OCI-LY3 (cell line): ENCODE data around the gene DENND1A.

Source experiments
- EZH2phosphoT487 ChIP-seq: fragments of 200-600 bp; shearing (Covaris generic); IDR thresholded peaks from 2 replicates; pipeline ENCODE4 v1.6.1; 2018; ENCODE audit warnings: antibody characterized with exemption, mixed run types, low read depth
- TF ChIP-seq, protein P1 (sequence below): fragments of 200-600, 300-600 bp; sonication (generic); IDR thresholded peaks from 2 replicates; pipeline ENCODE4 v1.5.1; 2014; ENCODE audit warnings: antibody characterized with exemption, low read length, low read depth

DNA sequence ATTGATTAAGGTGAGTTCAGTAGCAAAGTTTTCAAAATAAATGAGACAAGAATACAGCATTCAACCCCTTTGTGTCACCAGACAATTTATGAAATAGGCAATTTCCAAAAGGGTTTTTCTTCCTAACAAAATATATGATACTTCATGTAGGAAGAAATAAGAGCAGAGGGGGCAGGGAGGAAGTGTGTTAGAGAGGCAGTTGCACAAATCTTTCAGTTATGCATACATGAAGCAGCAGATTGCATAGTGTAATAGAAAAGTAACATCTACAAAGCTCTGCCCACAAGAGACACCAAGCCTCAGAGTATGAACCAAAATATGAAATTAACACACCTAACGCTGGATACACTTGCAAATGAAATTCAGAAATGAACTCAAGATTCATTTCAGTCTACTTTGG lies 157.0 kb downstream of the DENND1A start:
- TF ChIP-seq, protein P1, sequence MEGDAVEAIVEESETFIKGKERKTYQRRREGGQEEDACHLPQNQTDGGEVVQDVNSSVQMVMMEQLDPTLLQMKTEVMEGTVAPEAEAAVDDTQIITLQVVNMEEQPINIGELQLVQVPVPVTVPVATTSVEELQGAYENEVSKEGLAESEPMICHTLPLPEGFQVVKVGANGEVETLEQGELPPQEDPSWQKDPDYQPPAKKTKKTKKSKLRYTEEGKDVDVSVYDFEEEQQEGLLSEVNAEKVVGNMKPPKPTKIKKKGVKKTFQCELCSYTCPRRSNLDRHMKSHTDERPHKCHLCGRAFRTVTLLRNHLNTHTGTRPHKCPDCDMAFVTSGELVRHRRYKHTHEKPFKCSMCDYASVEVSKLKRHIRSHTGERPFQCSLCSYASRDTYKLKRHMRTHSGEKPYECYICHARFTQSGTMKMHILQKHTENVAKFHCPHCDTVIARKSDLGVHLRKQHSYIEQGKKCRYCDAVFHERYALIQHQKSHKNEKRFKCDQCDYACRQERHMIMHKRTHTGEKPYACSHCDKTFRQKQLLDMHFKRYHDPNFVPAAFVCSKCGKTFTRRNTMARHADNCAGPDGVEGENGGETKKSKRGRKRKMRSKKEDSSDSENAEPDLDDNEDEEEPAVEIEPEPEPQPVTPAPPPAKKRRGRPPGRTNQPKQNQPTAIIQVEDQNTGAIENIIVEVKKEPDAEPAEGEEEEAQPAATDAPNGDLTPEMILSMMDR: no peak
- no peak for TF ChIP-seq EZH2phosphoT487
